Measurements from ENCODE around the gene RIC1.

- TF ChIP-seq ZNF549 (tag by site-specific recombination; IDR thresholded peaks at IDR 0.05): no peak
- no peak for TF ChIP-seq CTCF (tag by site-specific recombination; IDR thresholded peaks at IDR 0.05)
- TF ChIP-seq AEBP2 (tag by site-specific recombination; IDR thresholded peaks at IDR 0.05; ENCODE audit: borderline replicate concordance): no peak
- TF ChIP-seq TCF7L2 (IDR thresholded peaks at IDR 0.05; ENCODE audit: borderline replicate concordance, low read depth, low read length): no peak
- no peak for TF ChIP-seq ATF2 (tag by site-specific recombination; IDR thresholded peaks at IDR 0.05; ENCODE audit: low read depth)
- no peak for TF ChIP-seq ZFP37 (tag by site-specific recombination; IDR thresholded peaks at IDR 0.05)
- TF ChIP-seq ZNF670 (tag by site-specific recombination; IDR thresholded peaks at IDR 0.05; ENCODE audit: low read depth): no peak
- no peak for TF ChIP-seq ZNF211 (tag by site-specific recombination; IDR thresholded peaks at IDR 0.05; ENCODE audit: low read depth)
- no peak for TF ChIP-seq KLF16 (tag by site-specific recombination; IDR thresholded peaks at IDR 0.05)
- no peak for TF ChIP-seq SETDB1 (IDR thresholded peaks at IDR 0.05; ENCODE audit: insufficient read length, low read length)
- TF ChIP-seq ZNF791 (tag by site-specific recombination; IDR thresholded peaks at IDR 0.05): no peak
- TF ChIP-seq KLF17 (tag by site-specific recombination; IDR thresholded peaks at IDR 0.05): no peak
- no peak for TF ChIP-seq ZNF548 (tag by site-specific recombination; IDR thresholded peaks at IDR 0.05)
- TF ChIP-seq ZNF121 (tag by site-specific recombination; IDR thresholded peaks at IDR 0.05): no peak
These were observed 1.2 kb downstream of the RIC1 start for GRCh38 chr9:5630081-5630507.
